KMS-11 (cell line): ENCODE measurements around the gene PECR.

Source experiments
- H2AFZ ChIP-seq: fragments of 200-600 bp; sonication (generic); 2 replicates; pipeline ENCODE4 v1.6.1; 2016; ENCODE audit warnings: antibody characterized with exemption, mixed run types, low read depth
- H3K27ac ChIP-seq: fragments of 200-600 bp; sonication (generic); 2 replicates; pipeline ENCODE4 v1.6.1; 2016; ENCODE audit warnings: mild to moderate bottlenecking, mixed run types
- H3K27me3 ChIP-seq: fragments of 200-600 bp; sonication (generic); 2 replicates; pipeline ENCODE4 v1.6.1; 2017; ENCODE audit warnings: mild to moderate bottlenecking, low read depth, mixed run types, moderate library complexity; ENCODE audit not compliant: insufficient read depth
- H3K36me3 ChIP-seq: fragments of 200-600 bp; sonication (generic); 2 replicates; pipeline ENCODE4 v1.6.1; 2017; ENCODE audit warnings: mild to moderate bottlenecking, mixed run types; ENCODE audit not compliant: insufficient read depth
- H3K4me1 ChIP-seq: fragments of 200-600 bp; sonication (generic); 2 replicates; pipeline ENCODE4 v1.6.1; 2016; ENCODE audit warnings: mild to moderate bottlenecking, low read depth, mixed run types; ENCODE audit not compliant: poor library complexity, severe bottlenecking
- H3K4me2 ChIP-seq: fragments of 200-600 bp; sonication (generic); 2 replicates; pipeline ENCODE4 v1.7.0; 2016; ENCODE audit warnings: mild to moderate bottlenecking, mixed run types
- H3K4me3 ChIP-seq: fragments of 200-600 bp; sonication (generic); IDR thresholded peaks from 2 replicates; pipeline ENCODE4 v1.6.1; 2017; ENCODE audit warnings: low read depth, low read length, mixed read lengths; ENCODE audit not compliant: insufficient read depth
- H3K79me2 ChIP-seq: fragments of 200-600 bp; sonication (generic); 2 replicates; pipeline ENCODE4 v1.6.1; 2016; ENCODE audit warnings: low read depth, mixed run types; ENCODE audit not compliant: insufficient read depth
- H3K9ac ChIP-seq: fragments of 200-600 bp; sonication (generic); 2 replicates; pipeline ENCODE4 v1.6.1; 2016; ENCODE audit warnings: mild to moderate bottlenecking, mixed run types
- H4K20me1 ChIP-seq: fragments of 200-600 bp; sonication (generic); 2 replicates; pipeline ENCODE4 v1.6.1; 2016; ENCODE audit warnings: mild to moderate bottlenecking, mixed run types; ENCODE audit not compliant: insufficient read depth
- CTCF ChIP-seq: fragments of 200-600 bp; sonication (generic); conservative IDR thresholded peaks from 2 replicates; pipeline ENCODE4 v1.6.1; 2017; ENCODE audit warnings: low read depth, mild to moderate bottlenecking, antibody characterized with exemption, low read length, moderate library complexity, mixed read lengths

Gene PECR

GRCh38 chr2:216119986-216120385, 38.4 kb upstream of the PECR start:
- peaks cover 84% of the 10 kb centered on the region for H3K79me2 ChIP-seq
- no peaks in the 10 kb centered on the region for H3K27me3 ChIP-seq
- H4K20me1 ChIP-seq, result no peaks in the 10 kb centered on the region; the same call in 1 of the 2 replicates
- H3K36me3 ChIP-seq, result peaks cover 20% of the 10 kb centered on the region
- H3K4me3 ChIP-seq, result no peak overlapping the region
- H2AFZ ChIP-seq, result no peak overlapping the region
- H3K4me1 ChIP-seq, result peaks cover 52% of the 10 kb centered on the region
- H3K27ac ChIP-seq, result no peak overlapping the region
- no peak overlapping the region for H3K9ac ChIP-seq
- no peak overlapping the region for H3K4me2 ChIP-seq
- no peak for TF ChIP-seq CTCF

- Histone ChIP-seq H3K4me3 (no peak overlapping the region), H4K20me1 (no peaks in the 10 kb centered on the region; the same call in 1 of the 2 replicates), H3K27ac (no peak overlapping the region), H3K36me3 (peaks cover 17% of the 10 kb centered on the region; the same call in 1 of the 2 replicates), H3K79me2 (peaks cover 85% of the 10 kb centered on the region), H3K4me1 (peaks cover 56% of the 10 kb centered on the region), H3K9ac (no peak overlapping the region), H3K4me2 (no peak overlapping the region), H3K27me3 (no peaks in the 10 kb centered on the region), H2AFZ (no peak overlapping the region)
- no peak for TF ChIP-seq CTCF
These were observed 37.5 kb upstream of the PECR start for GRCh38 chr2:216119146-216119545.

GRCh38 chr2:216118474-216118873, 36.9 kb upstream of the PECR start:
- Histone ChIP-seq H3K27me3 (no peaks in the 10 kb centered on the region), H3K4me1 (peaks cover 61% of the 10 kb centered on the region), H3K9ac (no peak overlapping the region), H3K36me3 (peaks cover 17% of the 10 kb centered on the region; the same call in 1 of the 2 replicates), H3K4me2 (no peak overlapping the region), H3K4me3 (no peak overlapping the region), H2AFZ (no peak overlapping the region), H4K20me1 (no peaks in the 10 kb centered on the region; the same call in 1 of the 2 replicates), H3K27ac (no peak overlapping the region), H3K79me2 (peaks cover 81% of the 10 kb centered on the region)
- no peak for TF ChIP-seq CTCF

- Histone ChIP-seq H2AFZ (no peak overlapping the region), H3K27ac (no peak overlapping the region), H3K79me2 (peaks cover 74% of the 10 kb centered on the region), H3K4me1 (peaks cover 68% of the 10 kb centered on the region), H4K20me1 (no peaks in the 10 kb centered on the region), H3K4me2 (no peak overlapping the region), H3K27me3 (no peaks in the 10 kb centered on the region), H3K4me3 (no peak overlapping the region), H3K9ac (no peak overlapping the region), H3K36me3 (peaks cover 17% of the 10 kb centered on the region; the same call in 1 of the 2 replicates)
- TF ChIP-seq CTCF, result no peak
These were observed 36.1 kb upstream of the PECR start for GRCh38 chr2:216117561-216118340.
